ENCODE results near the gene RMND5A.

The RMND5A gene

DNA sequence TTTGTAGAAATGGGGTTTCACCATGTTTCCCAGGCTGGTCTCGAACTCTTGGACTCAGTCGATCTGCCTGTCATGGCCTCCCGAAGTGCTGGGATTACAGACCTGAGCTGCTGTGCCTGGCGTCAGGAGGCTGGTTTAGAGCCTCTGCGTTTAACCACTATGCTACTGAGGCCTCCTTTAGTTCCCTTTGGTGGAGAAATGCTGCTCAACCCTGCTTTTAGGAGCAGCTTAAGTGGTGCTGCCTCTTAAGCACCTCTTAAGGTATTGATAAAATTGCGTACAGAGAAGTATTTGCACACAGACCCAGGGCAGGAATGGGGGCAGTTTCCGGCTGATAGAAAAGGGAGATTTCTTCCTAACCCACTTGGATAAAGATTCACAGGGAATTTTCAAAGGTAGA is 62.7 kb downstream of the RMND5A start:
- no peak overlapping the region for H3K4me3 ChIP-seq (ENCODE audit: low read length in 2 of 2)
- H3K27ac ChIP-seq (ENCODE audit: low read length): no peak overlapping the region
- no peaks in the 10 kb centered on the region for H3K9me3 ChIP-seq (ENCODE audit: control insufficient read depth in 2 of 2, low read length in 2 of 2)
- H3K27me3 ChIP-seq (ENCODE audit: control insufficient read depth in 1 of 2, insufficient read depth in 2 of 2, low read length in 2 of 2): peaks cover 0 to 6% of the 10 kb centered on the region in 2 donors
- H3K36me3 ChIP-seq (ENCODE audit: control insufficient read depth in 2 of 2, insufficient read depth in 2 of 2, low read length in 2 of 2): no peaks in the 10 kb centered on the region
- no peaks in the 10 kb centered on the region for H3K4me1 ChIP-seq (ENCODE audit: control insufficient read depth, insufficient read depth, low read length)
- H3K9ac ChIP-seq (ENCODE audit: low read length in 2 of 2): no peak overlapping the region

DNA sequence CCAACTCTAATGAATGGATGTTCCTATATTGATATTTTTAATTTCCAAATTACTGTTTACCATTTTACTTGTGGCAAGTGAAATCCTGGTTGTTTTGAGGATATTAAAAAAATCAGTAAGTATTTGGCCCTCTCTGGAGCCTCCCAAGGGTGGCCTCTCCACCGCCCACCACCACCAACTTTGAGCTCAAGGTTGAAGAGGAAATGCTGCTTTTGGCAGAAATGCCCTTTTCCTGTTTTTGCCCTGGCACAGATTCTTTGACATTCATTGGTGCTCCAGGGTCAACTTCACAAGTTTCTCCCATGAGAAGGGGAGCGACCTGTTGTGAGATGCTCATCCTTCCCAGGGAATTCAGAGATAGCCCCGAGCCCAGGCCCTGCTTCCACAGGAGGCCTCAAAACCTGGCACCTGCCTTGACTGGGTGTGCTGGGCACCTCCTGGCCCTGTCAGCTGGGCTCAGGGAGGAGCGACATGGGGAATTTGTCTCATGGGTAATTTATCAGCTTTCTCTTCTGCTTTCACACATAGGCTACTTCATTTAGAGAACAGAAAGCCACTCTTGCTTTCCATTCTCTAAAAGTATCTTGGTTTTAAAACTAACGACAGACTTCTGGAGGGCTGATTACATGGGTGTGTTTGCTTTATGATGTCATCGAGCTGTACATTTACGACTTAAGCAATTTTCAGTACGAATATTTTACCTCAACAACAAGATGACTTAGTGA is 63.7 kb downstream of the RMND5A start:
- Histone ChIP-seq H3K4me1 (ENCODE audit: control insufficient read depth, insufficient read depth, low read length) (peaks cover 1% of the 10 kb centered on the region), H3K9me3 (ENCODE audit: control insufficient read depth in 2 of 2, low read length in 2 of 2) (no peaks in the 10 kb centered on the region), H3K36me3 (ENCODE audit: control insufficient read depth in 2 of 2, insufficient read depth in 2 of 2, low read length in 2 of 2) (no peaks in the 10 kb centered on the region), H3K9ac (ENCODE audit: low read length in 2 of 2) (no peak overlapping the region), H3K4me3 (ENCODE audit: low read length in 2 of 2) (no peak overlapping the region), H3K27me3 (ENCODE audit: control insufficient read depth in 1 of 2, insufficient read depth in 2 of 2, low read length in 2 of 2) (peaks cover 5 to 8% of the 10 kb centered on the region in 2 donors), H3K27ac (ENCODE audit: low read length) (no peak overlapping the region)

- Histone ChIP-seq H3K27ac (ENCODE audit: low read length) (no peak overlapping the region), H3K9me3 (ENCODE audit: control insufficient read depth in 2 of 2, low read length in 2 of 2) (no peaks in the 10 kb centered on the region), H3K9ac (ENCODE audit: low read length in 2 of 2) (no peak overlapping the region), H3K4me1 (ENCODE audit: control insufficient read depth, insufficient read depth, low read length) (peaks cover 18% of the 10 kb centered on the region), H3K27me3 (ENCODE audit: control insufficient read depth in 1 of 2, insufficient read depth in 2 of 2, low read length in 2 of 2) (peaks cover 21% of the 10 kb centered on the region in 2 donors), H3K36me3 (ENCODE audit: control insufficient read depth in 2 of 2, insufficient read depth in 2 of 2, low read length in 2 of 2) (no peaks in the 10 kb centered on the region), H3K4me3 (ENCODE audit: low read length in 2 of 2) (no peak overlapping the region)
Observed at GRCh38 chr2:86785456-86785855, 65.4 kb downstream of the RMND5A start.

- Histone ChIP-seq H3K9me3 (ENCODE audit: control insufficient read depth in 2 of 2, low read length in 2 of 2) (no peaks in the 10 kb centered on the region), H3K4me3 (ENCODE audit: low read length in 2 of 2) (no peak overlapping the region), H3K27ac (ENCODE audit: low read length) (no peak overlapping the region), H3K27me3 (ENCODE audit: control insufficient read depth in 1 of 2, insufficient read depth in 2 of 2, low read length in 2 of 2) (peaks cover 25 to 26% of the 10 kb centered on the region in 2 donors), H3K4me1 (ENCODE audit: control insufficient read depth, insufficient read depth, low read length) (peaks cover 18% of the 10 kb centered on the region), H3K36me3 (ENCODE audit: control insufficient read depth in 2 of 2, insufficient read depth in 2 of 2, low read length in 2 of 2) (no peaks in the 10 kb centered on the region), H3K9ac (ENCODE audit: low read length in 2 of 2) (no peak overlapping the region)
Observed at GRCh38 chr2:86786001-86786536, 66.0 kb downstream of the RMND5A start.

DNA sequence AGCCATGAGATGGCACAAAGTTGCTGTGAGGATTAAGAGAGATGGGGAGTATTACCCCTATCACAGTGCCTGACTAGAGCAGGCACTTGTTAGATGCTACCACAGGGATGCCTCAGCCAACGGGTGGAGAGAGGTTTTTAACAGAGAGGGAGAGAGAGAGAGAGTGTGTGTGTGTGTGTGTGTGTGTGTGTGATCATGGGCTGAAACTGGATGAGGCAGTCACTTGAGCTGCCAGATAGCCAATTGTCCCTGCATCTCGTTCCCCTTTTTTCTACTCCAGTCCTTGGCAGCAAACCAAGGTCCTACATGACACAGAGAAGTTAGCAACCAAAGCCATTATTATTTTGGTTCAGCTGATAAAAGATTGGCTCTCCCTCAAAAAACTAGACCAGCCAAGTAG is 67.6 kb downstream of the RMND5A start:
- no peaks in the 10 kb centered on the region for H3K36me3 ChIP-seq (ENCODE audit: control insufficient read depth in 2 of 2, insufficient read depth in 2 of 2, low read length in 2 of 2)
- peaks cover 34 to 41% of the 10 kb centered on the region in 2 donors for H3K27me3 ChIP-seq (ENCODE audit: control insufficient read depth in 1 of 2, insufficient read depth in 2 of 2, low read length in 2 of 2)
- no peak overlapping the region for H3K9ac ChIP-seq (ENCODE audit: low read length in 2 of 2)
- H3K27ac ChIP-seq (ENCODE audit: low read length): no peak overlapping the region
- H3K4me3 ChIP-seq (ENCODE audit: low read length in 2 of 2): no peak overlapping the region
- H3K9me3 ChIP-seq (ENCODE audit: control insufficient read depth in 2 of 2, low read length in 2 of 2): no peaks in the 10 kb centered on the region
- H3K4me1 ChIP-seq (ENCODE audit: control insufficient read depth, insufficient read depth, low read length): peaks cover 18% of the 10 kb centered on the region

DNA sequence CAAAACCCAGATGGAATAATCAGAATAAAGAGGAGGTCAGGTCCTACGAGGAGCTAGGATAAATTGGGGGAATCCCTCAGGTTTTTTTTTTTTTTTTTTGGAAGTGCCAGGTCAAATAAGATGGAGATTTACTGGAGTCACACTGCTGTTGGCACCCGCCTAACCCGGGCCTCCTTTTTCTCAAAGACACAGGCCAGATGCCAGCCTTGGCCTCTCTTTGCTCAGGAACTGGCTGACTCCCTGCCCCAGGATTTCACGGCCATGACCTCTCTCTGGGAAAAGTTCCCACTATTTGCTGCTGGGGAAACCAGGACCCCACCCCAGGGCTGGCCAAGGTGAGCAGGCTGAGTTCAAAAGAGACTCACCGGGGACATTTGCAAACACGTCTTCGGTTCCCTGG is 68.1 kb downstream of the RMND5A start:
- Histone ChIP-seq H3K4me1 (ENCODE audit: control insufficient read depth, insufficient read depth, low read length) (peaks cover 18% of the 10 kb centered on the region), H3K27me3 (ENCODE audit: control insufficient read depth in 1 of 2, insufficient read depth in 2 of 2, low read length in 2 of 2) (peaks cover 37 to 45% of the 10 kb centered on the region in 2 donors), H3K27ac (ENCODE audit: low read length) (no peak overlapping the region), H3K9ac (ENCODE audit: low read length in 2 of 2) (no peak overlapping the region), H3K36me3 (ENCODE audit: control insufficient read depth in 2 of 2, insufficient read depth in 2 of 2, low read length in 2 of 2) (no peaks in the 10 kb centered on the region), H3K9me3 (ENCODE audit: control insufficient read depth in 2 of 2, low read length in 2 of 2) (no peaks in the 10 kb centered on the region), H3K4me3 (ENCODE audit: low read length in 2 of 2) (no peak overlapping the region)

DNA sequence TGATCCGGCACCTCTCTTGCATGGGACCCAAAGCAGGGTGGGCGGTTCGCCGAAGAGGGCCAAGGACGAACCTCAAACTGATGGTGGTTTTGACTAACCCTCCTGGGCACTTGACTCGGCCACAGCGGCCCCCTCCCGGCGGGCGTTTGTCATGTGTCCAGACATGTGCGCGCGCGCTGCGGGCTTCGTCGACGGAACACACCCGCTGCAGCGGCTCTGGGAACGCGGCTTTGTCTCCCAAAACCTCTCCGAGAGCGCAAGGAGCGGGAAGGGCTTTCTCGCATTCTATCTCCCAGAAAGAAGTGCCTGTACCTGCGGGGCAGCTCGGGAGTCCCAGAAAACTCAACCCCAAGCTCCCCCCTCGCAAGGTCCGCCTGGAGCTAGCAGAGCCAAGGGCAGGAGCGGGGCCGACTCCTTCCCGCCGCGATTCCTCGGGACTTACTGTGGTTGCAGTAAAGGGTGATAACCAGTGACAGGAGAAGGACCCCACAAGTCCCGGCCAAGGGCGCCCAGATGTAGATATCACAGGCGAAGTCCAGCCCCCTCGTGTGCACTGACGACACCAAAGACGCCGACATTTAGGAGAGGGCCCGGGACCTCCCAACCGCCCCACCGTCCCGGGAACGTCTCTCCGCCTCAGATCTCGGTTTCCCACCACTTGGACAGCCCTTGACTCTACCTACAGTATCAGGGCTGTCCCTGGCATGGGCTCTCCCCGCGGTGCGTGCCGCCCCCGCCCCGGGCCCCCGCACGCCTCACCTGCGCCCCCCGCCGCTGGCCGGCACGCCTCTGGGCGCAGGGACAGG is 69.0 kb downstream of the RMND5A start:
- Histone ChIP-seq H3K4me1 (ENCODE audit: control insufficient read depth, insufficient read depth, low read length) (peaks cover 18% of the 10 kb centered on the region), H3K4me3 (ENCODE audit: low read length in 2 of 2) (peak overlapping the region in 1 of 2 donors; percentile 40), H3K36me3 (ENCODE audit: control insufficient read depth in 2 of 2, insufficient read depth in 2 of 2, low read length in 2 of 2) (no peaks in the 10 kb centered on the region), H3K9ac (ENCODE audit: low read length in 2 of 2) (no peak overlapping the region), H3K27me3 (ENCODE audit: control insufficient read depth in 1 of 2, insufficient read depth in 2 of 2, low read length in 2 of 2) (peaks cover 47 to 53% of the 10 kb centered on the region in 2 donors), H3K9me3 (ENCODE audit: control insufficient read depth in 2 of 2, low read length in 2 of 2) (no peaks in the 10 kb centered on the region), H3K27ac (ENCODE audit: low read length) (no peak overlapping the region)

DNA sequence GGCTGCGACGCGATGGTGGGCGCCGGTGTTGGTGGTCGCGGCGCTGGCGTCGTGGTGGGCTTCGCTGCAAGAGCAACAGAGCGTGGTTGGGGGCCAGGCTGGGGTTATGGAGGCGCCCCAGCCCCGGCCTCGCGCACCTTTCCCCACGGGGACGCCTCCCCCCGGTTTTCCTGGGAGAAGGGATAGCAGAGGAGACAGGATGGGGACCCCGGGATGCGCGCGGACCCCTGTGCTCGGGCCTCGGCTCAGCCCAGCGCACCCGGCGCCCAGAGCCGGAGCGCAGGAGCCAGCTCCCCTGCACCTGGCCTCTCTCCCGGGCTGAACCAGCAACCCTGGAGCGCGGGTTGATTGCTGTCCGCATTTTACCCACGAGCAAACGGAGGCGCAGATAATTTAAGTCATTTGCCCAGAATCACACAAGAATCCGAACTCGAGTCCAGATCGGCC is 69.6 kb downstream of the RMND5A start:
- Histone ChIP-seq H3K4me3 (ENCODE audit: low read length in 2 of 2) (peak overlapping the region in 1 of 2 donors; percentile 52), H3K4me1 (ENCODE audit: control insufficient read depth, insufficient read depth, low read length) (peaks cover 18% of the 10 kb centered on the region), H3K9ac (ENCODE audit: low read length in 2 of 2) (no peak overlapping the region), H3K9me3 (ENCODE audit: control insufficient read depth in 2 of 2, low read length in 2 of 2) (peaks cover 0 to 2% of the 10 kb centered on the region in 2 donors), H3K27me3 (ENCODE audit: control insufficient read depth in 1 of 2, insufficient read depth in 2 of 2, low read length in 2 of 2) (peaks cover 50 to 58% of the 10 kb centered on the region in 2 donors), H3K27ac (ENCODE audit: low read length) (no peak overlapping the region), H3K36me3 (ENCODE audit: control insufficient read depth in 2 of 2, insufficient read depth in 2 of 2, low read length in 2 of 2) (no peaks in the 10 kb centered on the region)

- H3K4me3 ChIP-seq (ENCODE audit: low read length in 2 of 2): peak overlapping the region in 1 of 2 donors; percentile 52
- peaks cover 55 to 60% of the 10 kb centered on the region in 2 donors for H3K27me3 ChIP-seq (ENCODE audit: control insufficient read depth in 1 of 2, insufficient read depth in 2 of 2, low read length in 2 of 2)
- no peak overlapping the region for H3K27ac ChIP-seq (ENCODE audit: low read length)
Observed at GRCh38 chr2:86790134-86790675, 70.1 kb downstream of the RMND5A start.

GRCh38 chr2:86790676-86791572 is 70.8 kb downstream of the RMND5A start, which contains the start of gene CD8A:
CD8A (minus strand) TSS chr2:86790913; CDS start chr2:86790825, 88 bp downstream.
- peaks cover 18% of the 10 kb centered on the region for H3K4me1 ChIP-seq (ENCODE audit: control insufficient read depth, insufficient read depth, low read length)
- no peak within 1 kb of the TSS for H3K9ac ChIP-seq (ENCODE audit: low read length in 2 of 2)
- H3K36me3 ChIP-seq (ENCODE audit: control insufficient read depth in 2 of 2, insufficient read depth in 2 of 2, low read length in 2 of 2): no peaks in the 10 kb centered on the region
- peak within 1 kb of the TSS; percentile 52 to 53 for H3K4me3 ChIP-seq (ENCODE audit: low read length in 2 of 2)
- no peak within 1 kb of the TSS for H3K27ac ChIP-seq (ENCODE audit: low read length)
- peaks cover 0 to 11% of the 10 kb centered on the region in 2 donors for H3K9me3 ChIP-seq (ENCODE audit: control insufficient read depth in 2 of 2, low read length in 2 of 2)
- peaks cover 58 to 60% of the 10 kb centered on the region in 2 donors for H3K27me3 ChIP-seq (ENCODE audit: control insufficient read depth in 1 of 2, insufficient read depth in 2 of 2, low read length in 2 of 2)

More at GRCh38 chr2:86790134-86790675, 70.1 kb downstream of the RMND5A start:
- peaks cover 0 to 4% of the 10 kb centered on the region in 2 donors for H3K9me3 ChIP-seq (ENCODE audit: control insufficient read depth in 2 of 2, low read length in 2 of 2)
- peaks cover 18% of the 10 kb centered on the region for H3K4me1 ChIP-seq (ENCODE audit: control insufficient read depth, insufficient read depth, low read length)
- no peak overlapping the region for H3K9ac ChIP-seq (ENCODE audit: low read length in 2 of 2)
- no peaks in the 10 kb centered on the region for H3K36me3 ChIP-seq (ENCODE audit: control insufficient read depth in 2 of 2, insufficient read depth in 2 of 2, low read length in 2 of 2)

All from stomach smooth muscle (tissue), 2 donors.